GM12891 (cell line): Measurements from ENCODE around the gene TAAR5.

ENCODE experiments used
- DNase-seq: peaks from one replicate; pipeline ENCODE4 v3.0.0; 2011; ENCODE audit warnings: low spot score; ENCODE audit not compliant: insufficient read length
- FAIRE-seq: peaks from 2 replicates; lab custom pipeline; 2011; peaks lifted over from hg19 to GRCh38; lab: Jason Lieb, UNC
- PAX5 ChIP-seq: IDR thresholded peaks from 2 replicates; pipeline ENCODE4 v1.6.1; 2011; ENCODE audit warnings: low read length, moderate library complexity, mild to moderate bottlenecking; ENCODE audit not compliant: insufficient read depth, severe bottlenecking
- POLR2A ChIP-seq: IDR thresholded peaks from 2 replicates; pipeline ENCODE4 v1.6.1; 2011; ENCODE audit warnings: low read depth, low read length, control low read depth
- POLR2AphosphoS5 ChIP-seq: IDR thresholded peaks from 2 replicates; pipeline ENCODE4 v1.6.1; 2011; ENCODE audit warnings: low read depth, low read length, control low read depth
- POU2F2 ChIP-seq: IDR thresholded peaks from 2 replicates; pipeline ENCODE4 v1.6.1; 2011; ENCODE audit warnings: low read depth, mild to moderate bottlenecking, control low read depth, low read length, moderate library complexity
- SPI1 ChIP-seq: IDR thresholded peaks from 2 replicates; pipeline ENCODE4 v1.6.1; 2011; ENCODE audit warnings: low read depth, low read length, control low read depth
- TAF1 ChIP-seq: IDR thresholded peaks from 2 replicates; pipeline ENCODE4 v1.6.1; 2011; ENCODE audit warnings: low read depth, low read length, control low read depth

The TAAR5 gene

DNA sequence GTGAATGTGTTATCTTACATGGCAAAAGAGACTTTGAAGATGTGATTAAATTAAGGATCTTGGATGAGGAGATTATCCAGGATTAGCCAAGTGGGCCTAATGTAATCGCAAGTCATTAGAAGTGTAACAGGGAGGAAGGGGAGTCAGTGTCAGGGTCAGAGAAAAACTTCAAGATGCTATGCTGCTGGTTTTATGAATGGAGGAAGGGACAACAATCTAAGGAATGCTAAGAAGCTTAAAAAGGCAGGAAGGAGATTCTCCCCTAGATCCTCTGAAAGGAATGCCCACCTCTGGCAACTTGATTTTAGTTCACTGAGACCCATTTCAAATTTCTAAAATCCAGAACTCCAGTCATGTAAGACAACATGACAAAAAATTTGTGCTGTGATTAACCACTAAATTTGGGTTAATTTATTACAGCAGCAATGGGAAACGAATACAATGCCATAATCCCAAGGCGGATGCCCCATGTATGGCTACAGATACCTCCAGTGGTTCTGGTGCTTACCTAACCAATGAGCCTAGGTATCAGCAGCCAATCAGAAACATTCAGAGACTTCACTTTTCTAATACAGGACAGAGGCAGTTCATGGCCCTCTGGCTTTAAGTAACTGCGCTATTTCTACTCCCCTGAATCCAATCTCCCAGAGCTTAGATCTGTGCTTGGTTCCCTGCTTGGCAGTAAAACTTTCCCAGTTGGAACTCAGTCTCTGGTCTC is 40.6 kb downstream of the TAAR5 start:
- FAIRE-seq, result no peak
- no peak for DNase-seq
- TF ChIP-seq TAF1 (no peak), SPI1 (no peak), POLR2A (no peak), POU2F2 (no peak), POLR2AphosphoS5 (no peak), PAX5 (no peak)

GRCh38 chr6:132544826-132545225 is 44.7 kb downstream of the TAAR5 start:
- no peak for TF ChIP-seq POU2F2
- TF ChIP-seq PAX5, result no peak
- TF ChIP-seq SPI1, result no peak
- no peak for TF ChIP-seq TAF1
- TF ChIP-seq POLR2A, result no peak
- TF ChIP-seq POLR2AphosphoS5, result no peak
- no peak for FAIRE-seq
- no peak for DNase-seq
